Erythroblast (primary cell): ENCODE results near the gene HNF1B.

ENCODE experiments used
- DNase-seq, 2 experiments: peaks; one replicate each; lab custom pipeline; 2025; lab: John Stamatoyannopoulos, UW
- GATA1 ChIP-seq: IDR thresholded peaks from 2 replicates; pipeline ENCODE4 v1.6.1; 2011; ENCODE audit warnings: low read depth, mild to moderate bottlenecking, control low read depth, low read length, moderate library complexity
- POLR2A ChIP-seq: IDR thresholded peaks from 2 replicates; pipeline ENCODE4 v1.6.1; 2011; ENCODE audit warnings: mild to moderate bottlenecking, low read length

The HNF1B gene

DNA sequence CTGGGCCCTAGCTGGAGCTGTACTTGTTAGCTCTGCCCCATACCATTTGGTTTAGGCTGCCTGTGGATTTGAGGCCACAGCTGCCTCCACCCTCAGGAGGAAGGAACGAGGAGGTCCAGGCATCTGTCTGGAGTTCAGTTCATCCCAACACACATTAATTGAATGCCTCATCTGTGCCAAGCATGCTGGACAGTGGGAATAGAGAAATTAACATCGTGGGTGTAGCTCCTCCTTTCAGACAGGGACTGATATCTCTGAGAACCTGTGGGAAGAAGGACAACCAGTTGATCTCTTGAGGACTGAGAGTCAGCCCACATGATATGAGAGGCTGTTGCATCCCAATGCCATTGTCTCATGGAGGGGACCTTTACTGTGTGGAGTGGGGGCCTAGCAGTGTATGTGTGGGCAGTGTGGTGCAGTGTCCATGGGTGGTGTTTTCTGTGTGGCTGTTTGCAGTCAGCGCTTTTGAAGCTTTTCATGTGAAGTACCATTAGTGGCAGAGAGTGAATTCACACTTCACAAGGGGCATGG, 72.2 kb downstream of the HNF1B start:
- TF ChIP-seq GATA1, result no peak
- no peak for TF ChIP-seq POLR2A
- DNase-seq, result no peak

DNA sequence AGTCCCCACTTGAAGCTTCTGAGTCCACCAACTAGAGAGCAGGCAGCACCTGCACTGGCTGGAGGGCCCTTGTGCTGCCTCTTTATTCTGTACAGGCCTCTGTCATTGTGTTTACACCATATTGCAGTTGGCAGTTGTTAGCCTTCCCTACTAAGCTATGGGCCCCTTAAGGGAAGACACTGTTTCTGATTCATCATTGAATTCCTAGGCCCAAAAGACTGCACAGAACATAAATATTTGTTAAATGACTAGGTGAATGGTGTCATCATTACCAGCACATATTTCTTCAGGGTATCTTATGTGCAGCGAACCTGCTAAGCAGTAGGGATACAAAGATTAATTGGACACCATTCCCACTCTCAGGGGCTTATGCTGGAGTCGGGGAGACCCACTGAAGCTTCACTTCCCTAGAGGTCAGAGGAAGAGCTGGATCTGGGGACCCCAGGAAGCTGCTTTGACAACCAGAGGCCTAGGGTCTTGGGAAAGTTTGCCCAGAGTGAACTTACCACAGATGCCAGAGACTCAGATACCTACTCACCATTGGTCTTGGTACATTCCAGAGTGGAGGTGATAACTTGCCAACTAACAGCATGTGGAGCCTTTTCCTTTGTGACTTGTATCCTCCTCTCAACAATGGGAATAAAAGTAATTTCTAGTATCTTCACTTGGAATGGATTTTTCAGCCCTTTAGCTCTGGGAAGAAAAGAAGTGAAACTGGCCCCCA, 72.9 kb downstream of the HNF1B start:
- DNase-seq, result no peak
- TF ChIP-seq GATA1 (no peak), POLR2A (no peak)

GRCh38 chr17:37671028-37671823, 73.6 kb downstream of the HNF1B start:
- no peak for TF ChIP-seq POLR2A
- no peak for DNase-seq

GRCh38 chr17:37667039-37667438, 77.8 kb downstream of the HNF1B start:
- no peak for TF ChIP-seq GATA1
- DNase-seq, result no peak

DNA sequence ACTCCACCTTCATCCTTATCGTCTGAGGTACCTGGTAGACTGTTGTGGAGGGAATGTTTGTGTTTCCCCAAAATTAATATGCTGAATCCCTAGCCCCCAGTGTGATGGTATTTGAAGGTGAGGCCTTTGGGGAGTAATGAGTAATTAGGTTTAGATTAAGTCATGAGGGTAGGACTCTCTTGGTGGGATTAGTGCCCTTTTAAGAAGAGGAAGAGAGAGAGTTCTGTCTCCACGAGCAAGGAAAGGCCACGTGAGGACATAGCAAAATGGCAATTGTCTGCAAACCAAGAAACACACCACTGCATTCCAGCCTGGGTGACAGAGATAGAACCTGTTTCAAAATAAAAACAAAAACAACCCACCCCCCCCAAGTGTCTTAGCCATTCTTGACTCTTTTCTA, 80.6 kb downstream of the HNF1B start:
- no peak for DNase-seq
- no peak for TF ChIP-seq POLR2A
- no peak for TF ChIP-seq GATA1

DNA sequence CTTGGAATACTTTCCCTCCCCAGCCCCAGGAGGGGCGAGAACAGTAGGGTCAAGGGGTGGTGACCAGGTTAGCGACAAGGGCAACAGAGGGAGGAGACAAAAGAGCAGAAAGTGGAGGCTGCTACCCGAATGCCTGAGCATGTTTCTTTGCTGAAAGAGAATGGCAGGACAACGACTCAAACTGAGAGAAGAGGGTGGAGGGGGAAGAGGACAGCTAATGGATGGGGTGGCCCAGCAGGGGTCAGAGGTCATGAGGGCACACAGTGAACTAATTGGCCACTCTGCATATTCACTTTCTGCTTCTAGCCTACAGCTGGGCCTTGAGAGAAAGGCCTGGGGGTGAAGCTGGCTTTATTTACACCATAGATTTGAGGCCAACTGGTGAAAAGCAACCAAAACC, 82.5 kb downstream of the HNF1B start:
- DNase-seq, result no peak
- TF ChIP-seq POLR2A (no peak), GATA1 (no peak)

DNA sequence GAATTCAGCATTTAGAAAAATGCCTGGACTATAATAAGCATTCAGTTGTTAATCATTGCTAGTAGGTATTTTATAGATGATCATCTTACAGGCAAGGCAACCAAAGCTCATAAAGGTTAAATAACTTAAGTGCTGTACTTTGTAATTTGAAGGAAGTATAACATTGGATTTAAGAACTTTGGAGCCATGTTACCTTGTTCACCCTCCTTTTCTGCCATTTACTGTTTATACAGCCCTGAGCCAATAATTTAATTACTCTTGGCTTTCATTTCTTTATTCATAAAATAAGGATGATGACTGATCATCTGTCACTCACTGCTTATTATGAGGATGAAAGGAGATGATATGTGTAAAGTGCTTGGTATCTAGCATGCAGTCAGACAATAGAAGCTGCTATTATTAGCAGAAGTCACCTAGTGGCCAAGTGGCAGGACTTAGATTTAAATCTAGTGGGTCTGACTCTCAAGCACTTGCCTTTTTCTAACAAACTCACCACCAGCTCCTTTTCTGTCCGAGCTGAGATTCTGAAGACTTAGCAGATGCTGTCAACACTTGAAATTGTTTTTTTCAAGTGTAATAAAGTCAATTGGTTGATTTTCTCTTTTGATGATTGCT, 83.4 kb downstream of the HNF1B start:
- no peak for TF ChIP-seq GATA1
- no peak for TF ChIP-seq POLR2A
- no peak for DNase-seq

- TF ChIP-seq GATA1 (no peak), POLR2A (no peak)
- no peak for DNase-seq
These were observed 84.9 kb downstream of the HNF1B start for GRCh38 chr17:37659925-37660324.

GRCh38 chr17:37657202-37657601, 87.7 kb downstream of the HNF1B start:
- TF ChIP-seq GATA1, result no peak
- no peak for TF ChIP-seq POLR2A
- no peak for DNase-seq

DNA sequence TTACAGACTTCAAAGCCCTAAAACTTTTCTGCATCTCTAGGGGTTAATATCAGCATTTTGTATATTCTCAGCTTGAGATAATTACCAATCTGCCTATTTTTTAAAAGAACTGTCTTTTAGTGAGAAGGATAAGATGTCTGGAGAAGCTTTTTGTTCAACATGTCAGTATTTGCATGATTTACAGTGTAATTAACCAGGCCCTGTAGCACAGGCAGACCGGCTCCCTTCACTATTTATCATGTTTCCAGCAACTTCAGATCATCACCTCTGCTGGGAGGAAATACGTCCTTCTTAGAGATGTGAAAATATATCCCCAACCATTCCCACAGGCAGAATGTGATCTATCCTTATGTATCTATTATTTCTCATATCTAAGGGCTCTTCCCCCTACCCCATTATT, 93.0 kb downstream of the HNF1B start:
- TF ChIP-seq POLR2A (no peak), GATA1 (no peak)
- DNase-seq, result no peak

- TF ChIP-seq POLR2A (no peak), GATA1 (no peak)
- DNase-seq, result peak; percentile 47 to 58
These were observed 94.3 kb downstream of the HNF1B start for GRCh38 chr17:37650419-37651003.

DNA sequence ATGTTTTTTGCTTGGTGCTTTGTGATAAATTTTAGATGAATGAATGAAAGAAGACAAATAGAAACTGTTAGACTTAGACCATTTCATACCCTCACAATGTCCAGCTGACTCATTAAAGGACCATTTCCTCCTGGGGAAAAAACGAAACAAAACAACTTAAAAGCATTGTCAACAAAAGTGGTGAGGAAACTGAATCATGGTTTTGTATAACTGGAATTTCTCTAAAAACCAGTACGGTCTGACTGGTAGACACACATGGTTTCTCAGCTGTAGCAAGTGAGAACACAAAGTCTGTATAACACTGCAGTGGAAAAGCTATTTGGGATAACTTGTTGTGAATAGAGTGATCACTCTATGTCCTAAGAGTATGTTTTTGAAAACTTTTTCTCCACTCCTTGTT, 96.3 kb downstream of the HNF1B start:
- no peak for TF ChIP-seq POLR2A
- no peak for TF ChIP-seq GATA1
- no peak for DNase-seq

- TF ChIP-seq POLR2A, result no peak
- TF ChIP-seq GATA1, result no peak
- DNase-seq, result no peak
These were observed 97.0 kb downstream of the HNF1B start for GRCh38 chr17:37647856-37648255.

- no peak for DNase-seq
- no peak for TF ChIP-seq POLR2A
- no peak for TF ChIP-seq GATA1
These were observed 101.0 kb downstream of the HNF1B start for GRCh38 chr17:37643869-37644268.
